Neuronal stem cell (in vitro differentiated cells): ENCODE measurements around the gene KLHL22.

ENCODE experiments used
- DNase-seq: peaks from one replicate; pipeline ENCODE4 v3.0.0-alpha.2; 2013; ENCODE audit warnings: low spot score
- H2AFZ ChIP-seq: one replicate; pipeline ENCODE4 v1.6.1; 2013; ENCODE audit warnings: mild to moderate bottlenecking, low read length, inconsistent platforms
- H2AK5ac ChIP-seq: 2 replicates; pipeline ENCODE4 v1.6.1; 2013; ENCODE audit warnings: low read depth, mild to moderate bottlenecking, inconsistent platforms, low read length, moderate library complexity, mixed read lengths
- H2BK120ac ChIP-seq: 2 replicates; pipeline ENCODE4 v1.6.1; 2013; ENCODE audit warnings: low read depth, mild to moderate bottlenecking, inconsistent platforms, low read length, moderate library complexity, mixed read lengths
- H2BK12ac ChIP-seq: one replicate; pipeline ENCODE4 v1.6.1; 2013; ENCODE audit warnings: low read length, inconsistent platforms
- H2BK15ac ChIP-seq: 2 replicates; pipeline ENCODE4 v1.6.1; 2013; ENCODE audit warnings: mild to moderate bottlenecking, low read length, inconsistent platforms, mixed read lengths
- H2BK5ac ChIP-seq: one replicate; pipeline ENCODE4 v1.6.1; 2013; ENCODE audit warnings: inconsistent platforms, mild to moderate bottlenecking, low read length, moderate library complexity
- H3K14ac ChIP-seq: one replicate; pipeline ENCODE4 v1.6.1; 2013; ENCODE audit warnings: low read length, inconsistent platforms
- H3K18ac ChIP-seq: 2 replicates; pipeline ENCODE4 v1.6.1; 2013; ENCODE audit warnings: low read length, inconsistent platforms
- H3K23ac ChIP-seq: 2 replicates; pipeline ENCODE4 v1.6.1; 2013; ENCODE audit warnings: low read depth, mild to moderate bottlenecking, mixed read lengths, low read length, inconsistent platforms; ENCODE audit not compliant: poor library complexity
- H3K27ac ChIP-seq: replicated peaks from 3 replicates; pipeline ENCODE4 v1.5.1; 2013; ENCODE audit warnings: low read length, inconsistent platforms
- H3K27me3 ChIP-seq, 3 experiments: 2 replicates each; pipeline ENCODE4 v1.6.1; 2013; ENCODE audit warnings: low read length in 3 of 3, mild to moderate bottlenecking in 2 of 3, inconsistent platforms in 1 of 3, low read depth in 1 of 3, mixed read lengths in 1 of 3, moderate library complexity in 1 of 3; ENCODE audit not compliant: control insufficient read depth in 3 of 3, insufficient read depth in 3 of 3
- H3K36me3 ChIP-seq, 2 donors: replicated peaks in 1 of 2; 2 replicates each; pipeline ENCODE4 v1.6.1; 2013; ENCODE audit warnings: low read length in 2 of 2; ENCODE audit not compliant: control insufficient read depth in 2 of 2, insufficient read depth in 2 of 2
- H3K4ac ChIP-seq: 2 replicates; pipeline ENCODE4 v1.6.1; 2013; ENCODE audit warnings: inconsistent platforms, mild to moderate bottlenecking, low read length, moderate library complexity
- H3K4me1 ChIP-seq, 2 donors: 1 replicate in 1 of 2; 2 replicates in 1 of 2; pipeline ENCODE4 v1.6.1; 2013; ENCODE audit warnings: low read length in 2 of 2, low read depth in 1 of 2; ENCODE audit not compliant: control insufficient read depth in 2 of 2, insufficient read depth in 1 of 2
- H3K4me2 ChIP-seq: one replicate; pipeline ENCODE4 v1.6.1; 2013; ENCODE audit warnings: mild to moderate bottlenecking, low read length, inconsistent platforms; ENCODE audit not compliant: insufficient read depth, poor library complexity, severe bottlenecking
- H3K4me3 ChIP-seq, 2 donors: 2 replicates each; pipeline ENCODE4 v1.5.1; 2013; ENCODE audit warnings: low read length in 2 of 2, mild to moderate bottlenecking in 2 of 2, inconsistent platforms in 1 of 2, moderate library complexity in 1 of 2
- H3K79me1 ChIP-seq: one replicate; pipeline ENCODE4 v1.6.1; 2013; ENCODE audit warnings: low read depth, mild to moderate bottlenecking, inconsistent platforms, low read length, moderate library complexity
- H3K9ac ChIP-seq: one replicate; pipeline ENCODE4 v1.6.1; 2013; ENCODE audit warnings: mild to moderate bottlenecking, low read depth, low read length, inconsistent platforms; ENCODE audit not compliant: poor library complexity
- H3K9me3 ChIP-seq, 2 donors: replicated peaks in 1 of 2; 2 replicates each; pipeline versions ENCODE3 to v1.6.1; 2013; ENCODE audit warnings: low read length in 2 of 2, mild to moderate bottlenecking in 2 of 2, inconsistent platforms in 1 of 2, low read depth in 1 of 2, mixed read lengths in 1 of 2, moderate library complexity in 1 of 2; ENCODE audit not compliant: control insufficient read depth in 2 of 2, insufficient read depth in 1 of 2
- H4K8ac ChIP-seq: one replicate; pipeline ENCODE4 v1.6.1; 2013; ENCODE audit warnings: low read depth, mild to moderate bottlenecking, inconsistent platforms, low read length, moderate library complexity
- H4K91ac ChIP-seq: one replicate; pipeline ENCODE4 v1.6.1; 2013; ENCODE audit warnings: low read length, low read depth, mild to moderate bottlenecking, inconsistent platforms; ENCODE audit not compliant: poor library complexity
- WGBS, 2 donors: extraction: QIAGEN DNeasy Blood & Tissue Kit; methylation state at CpG; one replicate each; pipeline ENCODE4 v1.1.7; 2013; ENCODE audit warnings: missing lambda C conversion rate in 2 of 2, mixed read lengths in 1 of 2; ENCODE audit not compliant: insufficient read length in 2 of 2, insufficient replicate concordance in 1 of 2; ENCODE audit errors: extremely low coverage in 2 of 2; 5-methylcytosine and 5-hydroxymethylcytosine counted together

The KLHL22 gene

DNA sequence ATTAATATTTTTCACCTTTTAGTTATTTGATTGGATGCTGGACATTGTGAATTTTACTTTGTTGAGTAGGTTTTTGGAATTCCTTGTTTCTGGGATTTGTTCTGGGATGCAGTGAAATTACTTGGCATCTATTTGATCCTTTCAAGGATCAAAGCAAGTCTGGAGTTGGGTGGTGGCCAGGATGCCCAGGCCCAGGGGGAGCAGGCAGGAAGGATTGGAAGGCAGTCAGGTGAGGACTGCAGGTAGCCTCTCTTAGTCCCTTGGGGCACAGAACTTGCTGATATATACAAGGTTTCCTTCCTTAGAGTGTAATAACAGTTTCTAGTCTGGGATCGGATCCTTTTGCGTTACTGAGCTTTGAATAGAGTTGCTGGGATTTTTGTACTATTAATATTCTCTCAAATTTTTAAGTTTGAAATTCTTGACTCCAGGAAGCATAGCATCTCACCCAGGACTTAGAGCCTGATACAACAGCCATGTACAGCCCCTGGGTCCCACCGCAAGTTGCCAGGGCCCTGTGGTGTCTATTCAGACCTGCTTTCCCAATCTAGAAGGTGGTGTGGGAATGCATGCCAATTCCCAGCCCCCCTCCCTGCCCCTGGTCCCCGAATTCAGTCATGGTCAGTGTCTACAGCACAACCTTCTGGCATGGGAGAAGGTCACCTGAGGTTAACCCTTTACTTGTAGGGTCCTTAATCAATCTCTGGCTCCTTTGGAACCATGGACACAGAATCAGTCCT, 95.6 kb downstream of the KLHL22 start:
- H3K4ac ChIP-seq, result no peak overlapping the region
- peaks cover 19 to 83% of the 10 kb centered on the region in 2 donors for H3K36me3 ChIP-seq
- H3K4me3 ChIP-seq, result no peak overlapping the region
- no peak overlapping the region for H3K18ac ChIP-seq
- H4K91ac ChIP-seq, result no peak overlapping the region
- H3K9me3 ChIP-seq, result peaks cover 0 to 4% of the 10 kb centered on the region in 2 donors
- H3K79me1 ChIP-seq, result peaks cover 17% of the 10 kb centered on the region
- H2BK120ac ChIP-seq, result no peak overlapping the region
- H2BK15ac ChIP-seq, result no peak overlapping the region
- no peak overlapping the region for H3K14ac ChIP-seq
- no peak overlapping the region for H2BK12ac ChIP-seq
- H3K4me1 ChIP-seq, result peaks cover 3 to 7% of the 10 kb centered on the region in 2 donors
- no peak for DNase-seq
- H3K9ac ChIP-seq, result no peak overlapping the region
- no peak overlapping the region for H2BK5ac ChIP-seq
- H2AK5ac ChIP-seq, result no peak overlapping the region
- H2AFZ ChIP-seq, result no peak overlapping the region
- H3K23ac ChIP-seq, result no peak overlapping the region
- H3K27ac ChIP-seq, result no peak overlapping the region
- H3K4me2 ChIP-seq, result no peak overlapping the region
- no CpG with 5 or more reads among the region's 4 CpGs for WGBS, 2 donors
- H3K27me3 ChIP-seq, result no peaks in the 10 kb centered on the region
- H4K8ac ChIP-seq, result no peak overlapping the region

DNA sequence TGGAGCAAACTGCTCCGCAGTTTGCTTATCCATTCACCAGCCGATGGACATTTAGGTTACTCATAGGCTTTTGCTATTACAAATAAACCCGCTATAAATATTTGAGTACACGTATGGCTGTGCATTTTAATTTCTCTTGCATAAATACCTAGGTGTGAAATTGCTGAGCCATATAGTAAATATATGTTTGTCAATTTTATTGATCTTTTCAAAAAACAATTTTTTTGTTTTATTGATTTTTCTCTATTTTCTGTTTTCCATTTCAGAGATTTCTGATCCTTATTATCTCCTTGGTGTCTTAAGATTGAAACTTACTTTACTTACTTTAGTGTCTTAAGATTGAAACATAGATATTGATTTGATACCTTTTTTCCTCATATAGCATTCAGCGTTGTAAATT, 97.2 kb downstream of the KLHL22 start:
- H3K27ac ChIP-seq, result no peak overlapping the region
- no peak overlapping the region for H4K91ac ChIP-seq

DNA sequence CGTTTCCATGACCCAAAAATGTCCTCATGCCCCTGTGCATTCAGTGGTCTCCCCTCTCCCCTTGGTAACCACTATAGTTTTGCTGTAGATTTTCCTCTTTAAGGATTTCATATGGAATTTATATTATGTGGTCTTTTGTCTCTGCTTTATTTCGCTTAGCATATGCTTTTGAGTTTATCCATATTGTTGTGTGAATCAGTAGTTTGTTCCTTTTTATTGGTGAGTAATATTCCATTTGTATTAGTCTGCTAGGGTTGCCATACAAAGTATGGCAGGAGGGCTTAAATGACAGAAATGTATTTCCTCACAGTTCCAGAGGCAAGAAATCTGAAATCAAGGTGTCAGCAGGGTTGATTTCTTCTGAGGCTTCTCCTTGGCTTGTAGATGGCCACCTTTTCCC, 98.1 kb downstream of the KLHL22 start:
- Histone ChIP-seq H2BK12ac (no peak overlapping the region), H3K36me3 (peaks cover 9 to 61% of the 10 kb centered on the region in 2 donors), H3K27ac (no peak overlapping the region), H3K23ac (no peak overlapping the region), H3K9me3 (peaks cover 0 to 7% of the 10 kb centered on the region in 2 donors), H4K91ac (no peak overlapping the region), H4K8ac (no peak overlapping the region), H2BK120ac (no peak overlapping the region), H3K14ac (no peak overlapping the region), H3K4me1 (peaks cover 9 to 10% of the 10 kb centered on the region in 2 donors), H3K27me3 (no peaks in the 10 kb centered on the region), H2BK5ac (no peak overlapping the region), H2BK15ac (no peak overlapping the region), H3K4me2 (no peak overlapping the region), H3K9ac (no peak overlapping the region), H3K4me3 (no peak overlapping the region), H3K18ac (no peak overlapping the region), H2AFZ (no peak overlapping the region), H3K79me1 (peaks cover 17% of the 10 kb centered on the region), H3K4ac (no peak overlapping the region), H2AK5ac (no peak overlapping the region)
- whole genome bisulfite sequencing, 2 donors, result no CpG with 5 or more reads among the region's 2 CpGs
- no peak for DNase-seq

More for the DNA sequence above, 97.2 kb downstream of the KLHL22 start:
- H3K36me3 ChIP-seq, result peaks cover 14 to 67% of the 10 kb centered on the region in 2 donors
- H2BK5ac ChIP-seq, result no peak overlapping the region
- H4K8ac ChIP-seq, result no peak overlapping the region
- peaks cover 8 to 9% of the 10 kb centered on the region in 2 donors for H3K4me1 ChIP-seq
- no peak overlapping the region for H3K14ac ChIP-seq
- H3K23ac ChIP-seq, result no peak overlapping the region
- H3K4ac ChIP-seq, result no peak overlapping the region
- H3K79me1 ChIP-seq, result peaks cover 17% of the 10 kb centered on the region
- H2BK15ac ChIP-seq, result no peak overlapping the region
- no peak overlapping the region for H2BK120ac ChIP-seq
- H3K27me3 ChIP-seq, result no peaks in the 10 kb centered on the region
- WGBS, 2 donors, result no CpG with 5 or more reads among the region's 5 CpGs
- H3K18ac ChIP-seq, result no peak overlapping the region
- H2AK5ac ChIP-seq, result no peak overlapping the region
- no peak overlapping the region for H2AFZ ChIP-seq
- H3K9me3 ChIP-seq, result peaks cover 0 to 4% of the 10 kb centered on the region in 2 donors
- DNase-seq, result no peak
- no peak overlapping the region for H3K9ac ChIP-seq
- no peak overlapping the region for H3K4me3 ChIP-seq
- H2BK12ac ChIP-seq, result no peak overlapping the region
- H3K4me2 ChIP-seq, result no peak overlapping the region

DNA sequence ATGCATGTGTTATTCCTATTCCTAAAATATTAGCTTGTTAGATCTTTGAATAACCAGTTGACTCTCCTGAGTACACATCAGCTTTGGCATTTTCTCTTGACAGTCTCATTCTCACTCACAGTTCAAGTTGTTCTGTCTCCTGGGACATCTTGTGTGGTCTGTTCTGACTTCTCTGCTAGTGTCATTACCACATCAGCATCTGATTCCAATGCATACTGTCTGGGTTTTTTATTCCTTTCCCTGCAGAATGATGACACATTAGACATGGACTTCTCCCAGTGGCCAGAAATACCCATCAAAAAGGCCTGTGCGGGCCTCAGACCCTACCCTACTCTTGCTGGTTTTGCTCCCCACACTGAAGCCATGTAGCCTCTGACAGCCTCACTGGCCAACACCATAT, 99.0 kb downstream of the KLHL22 start:
- no peak overlapping the region for H2AFZ ChIP-seq
- DNase-seq, result no peak
- H3K9ac ChIP-seq, result no peak overlapping the region
- H4K8ac ChIP-seq, result no peak overlapping the region
- peaks cover 8 to 54% of the 10 kb centered on the region in 2 donors for H3K36me3 ChIP-seq
- H2BK120ac ChIP-seq, result no peak overlapping the region
- H3K4me2 ChIP-seq, result no peak overlapping the region
- H3K4ac ChIP-seq, result no peak overlapping the region
- H3K18ac ChIP-seq, result no peak overlapping the region
- H3K14ac ChIP-seq, result no peak overlapping the region
- H2BK12ac ChIP-seq, result no peak overlapping the region
- H3K27me3 ChIP-seq, result no peaks in the 10 kb centered on the region
- peaks cover 15% of the 10 kb centered on the region for H3K79me1 ChIP-seq
- H4K91ac ChIP-seq, result no peak overlapping the region
- WGBS, 2 donors, result no CpG with 5 or more reads among the region's 1 CpG
- no peak overlapping the region for H2BK15ac ChIP-seq
- no peak overlapping the region for H2BK5ac ChIP-seq
- peaks cover 0 to 7% of the 10 kb centered on the region in 2 donors for H3K9me3 ChIP-seq
- H3K4me3 ChIP-seq, result no peak overlapping the region
- no peak overlapping the region for H3K27ac ChIP-seq
- no peak overlapping the region for H3K23ac ChIP-seq
- H2AK5ac ChIP-seq, result no peak overlapping the region
- peaks cover 9 to 10% of the 10 kb centered on the region in 2 donors for H3K4me1 ChIP-seq
